ENCODE results near the gene PLIN3.
A peak's percentile ranks its signal among the peaks of the same experiment; 100 is the strongest.
"Not testable (repeated sequence)": the region's sequence is repeated elsewhere in the genome, so short reads cannot be mapped to it uniquely, and the experiment has no call there.

PLIN3 gene, protein sequence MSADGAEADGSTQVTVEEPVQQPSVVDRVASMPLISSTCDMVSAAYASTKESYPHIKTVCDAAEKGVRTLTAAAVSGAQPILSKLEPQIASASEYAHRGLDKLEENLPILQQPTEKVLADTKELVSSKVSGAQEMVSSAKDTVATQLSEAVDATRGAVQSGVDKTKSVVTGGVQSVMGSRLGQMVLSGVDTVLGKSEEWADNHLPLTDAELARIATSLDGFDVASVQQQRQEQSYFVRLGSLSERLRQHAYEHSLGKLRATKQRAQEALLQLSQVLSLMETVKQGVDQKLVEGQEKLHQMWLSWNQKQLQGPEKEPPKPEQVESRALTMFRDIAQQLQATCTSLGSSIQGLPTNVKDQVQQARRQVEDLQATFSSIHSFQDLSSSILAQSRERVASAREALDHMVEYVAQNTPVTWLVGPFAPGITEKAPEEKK

DNA sequence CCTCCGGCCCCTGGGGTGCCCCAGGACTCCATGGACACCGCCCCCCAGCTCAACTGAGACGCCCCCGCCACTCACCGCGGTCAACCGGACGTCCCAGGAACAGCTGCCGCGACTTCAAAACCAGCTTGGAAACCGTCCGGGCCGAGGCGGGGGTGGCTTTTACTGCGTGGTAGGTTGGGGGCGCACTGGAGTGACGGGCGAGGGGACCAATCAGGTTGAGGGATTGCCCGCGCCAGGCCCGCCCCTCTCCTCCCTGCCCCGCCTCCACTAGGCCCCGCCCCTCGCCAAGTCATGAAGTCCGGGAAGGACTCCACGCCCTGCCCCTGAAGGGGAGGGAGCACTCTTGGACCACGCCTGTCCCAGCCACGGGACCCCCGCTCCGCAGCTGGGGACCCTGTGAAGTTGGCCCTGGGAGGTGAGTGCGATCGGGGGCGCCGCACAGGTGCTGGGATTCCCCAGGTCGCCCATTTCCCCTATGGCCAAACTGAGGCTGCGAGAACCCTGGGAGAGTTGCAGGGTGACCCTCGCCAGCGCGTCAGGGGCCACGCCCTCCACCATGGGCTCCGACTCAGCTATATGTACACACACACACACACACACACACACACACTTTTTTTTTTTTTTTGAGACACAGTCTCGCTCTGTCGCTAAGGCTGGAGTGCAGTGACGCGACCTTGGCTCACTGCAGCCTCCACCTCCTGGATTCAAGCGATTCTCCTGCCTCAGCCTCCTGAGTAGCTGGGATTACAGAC is at the start of gene PLIN3:
Gene PLIN3 (minus strand): TSS at position 134 of the 752 bp plus-strand sequence. CDS start 6,273 bp downstream, outside the sequence.
- peak; percentile 74 to 90 (median 84) for DNase-seq

DNA sequence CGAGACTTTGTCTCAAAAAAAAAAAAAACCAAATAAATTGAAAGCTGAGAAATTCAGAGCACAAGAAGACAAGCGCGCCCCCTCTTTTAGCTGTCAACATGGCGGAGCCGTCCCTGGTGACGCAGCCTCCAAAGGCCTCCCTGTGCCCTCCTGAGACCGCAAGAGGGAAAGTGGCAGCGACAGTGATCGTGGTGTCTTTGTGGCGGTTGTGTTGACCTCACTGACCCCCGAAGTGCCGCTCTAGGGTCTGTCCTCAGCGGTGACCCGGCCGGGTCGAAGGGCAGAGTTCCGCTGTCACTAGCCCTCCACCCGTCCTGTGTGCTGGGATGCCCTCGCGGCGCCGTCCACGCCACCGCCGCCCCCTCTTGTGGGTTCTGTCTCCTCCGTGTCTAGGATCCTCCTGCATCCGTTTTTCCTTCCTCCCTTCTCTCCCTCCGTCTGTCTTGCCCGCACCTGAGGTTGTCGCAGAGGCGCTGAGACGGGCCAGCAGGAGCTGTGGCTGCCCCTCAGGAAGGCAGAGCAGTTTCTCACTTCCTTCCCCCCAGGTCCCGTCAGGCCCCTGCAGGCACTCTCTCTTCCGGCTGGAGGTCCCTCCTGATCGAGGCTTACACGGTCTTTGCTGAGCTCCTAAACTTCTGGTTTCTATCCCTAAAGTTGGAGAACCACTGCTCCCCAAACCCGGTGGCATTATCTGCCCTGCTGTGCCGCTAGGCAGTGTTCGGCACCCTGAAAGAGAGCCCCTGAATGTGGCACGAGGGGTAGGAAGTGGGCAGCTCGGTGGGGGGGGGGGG is 49.0 kb upstream of the PLIN3 start:
- peak in 2 of 4 experiments; percentile 17 to 34 for DNase-seq

DNA sequence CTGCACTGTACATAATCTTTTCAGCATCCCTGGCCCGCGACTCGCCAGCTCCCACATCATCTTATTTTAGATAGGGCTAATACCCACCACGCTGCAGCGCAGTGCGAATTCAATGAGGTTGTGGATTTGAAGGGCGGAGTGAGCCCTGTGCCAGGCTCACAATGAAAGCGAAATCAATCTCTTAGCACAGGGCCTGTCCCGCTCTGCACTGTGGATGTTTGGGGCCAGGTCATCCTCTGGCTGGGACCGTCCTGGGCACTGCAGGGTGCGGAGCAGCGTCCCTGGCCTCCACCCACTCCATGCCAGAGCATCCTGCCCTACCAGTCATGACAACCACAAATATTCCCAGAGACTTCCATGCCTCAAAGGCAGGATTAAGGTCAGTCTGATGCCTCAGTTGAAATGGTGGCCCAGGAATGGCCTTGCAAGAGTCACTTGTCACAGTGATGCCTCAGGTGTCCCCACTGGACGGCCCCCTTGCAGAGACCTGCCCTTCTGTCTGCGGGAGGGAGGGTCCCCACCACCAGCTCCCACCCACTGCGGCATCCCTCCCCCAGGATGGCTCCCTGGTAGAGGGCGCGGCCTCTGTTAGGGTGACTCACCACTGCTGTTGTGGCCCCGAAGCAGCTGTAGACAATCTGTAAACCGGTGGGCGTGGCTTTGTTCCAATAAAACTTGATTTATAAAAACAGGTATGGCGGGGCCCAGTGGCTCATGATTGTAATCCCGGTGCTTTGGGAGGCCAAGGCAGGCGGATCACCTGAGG is 47.5 kb upstream of the PLIN3 start:
- peak; percentile 33 to 77 (median 58) for DNase-seq

DNA sequence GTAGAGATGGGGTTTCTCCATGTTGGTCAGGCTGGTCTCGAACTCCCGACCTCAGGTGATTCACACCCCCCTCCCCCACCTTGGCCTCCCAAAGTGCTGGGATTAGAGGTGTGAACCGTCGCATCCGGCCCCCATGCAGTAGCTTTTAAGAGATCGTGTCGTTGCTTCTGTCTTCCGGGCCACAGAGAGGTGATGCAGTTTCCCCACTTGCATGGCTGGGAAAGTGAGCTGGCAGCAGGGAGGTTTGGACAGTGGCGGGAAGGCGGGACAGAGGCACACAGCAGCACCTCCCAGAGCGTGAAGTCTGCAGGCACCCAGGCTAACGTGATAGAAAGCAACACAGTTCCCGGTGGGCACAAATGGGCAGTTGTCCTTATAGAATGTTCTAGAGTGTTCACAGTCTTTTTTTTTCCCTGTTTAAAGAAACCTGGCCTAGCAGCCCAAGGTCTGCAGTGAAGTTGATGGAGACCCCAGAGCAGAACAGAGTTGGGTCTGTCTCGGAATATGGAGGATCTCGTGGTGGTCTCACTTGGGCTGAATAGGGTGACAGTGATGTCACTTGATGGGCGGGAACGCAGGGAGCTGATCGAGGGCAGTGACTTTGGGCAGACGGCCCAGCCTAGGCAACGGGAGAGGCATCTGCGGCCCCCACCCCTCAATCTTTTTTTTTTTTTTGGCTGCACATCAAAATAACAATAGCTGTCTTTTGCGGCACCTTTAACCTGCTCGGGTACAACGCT is 46.7 kb upstream of the PLIN3 start:
- no peak for DNase-seq

DNA sequence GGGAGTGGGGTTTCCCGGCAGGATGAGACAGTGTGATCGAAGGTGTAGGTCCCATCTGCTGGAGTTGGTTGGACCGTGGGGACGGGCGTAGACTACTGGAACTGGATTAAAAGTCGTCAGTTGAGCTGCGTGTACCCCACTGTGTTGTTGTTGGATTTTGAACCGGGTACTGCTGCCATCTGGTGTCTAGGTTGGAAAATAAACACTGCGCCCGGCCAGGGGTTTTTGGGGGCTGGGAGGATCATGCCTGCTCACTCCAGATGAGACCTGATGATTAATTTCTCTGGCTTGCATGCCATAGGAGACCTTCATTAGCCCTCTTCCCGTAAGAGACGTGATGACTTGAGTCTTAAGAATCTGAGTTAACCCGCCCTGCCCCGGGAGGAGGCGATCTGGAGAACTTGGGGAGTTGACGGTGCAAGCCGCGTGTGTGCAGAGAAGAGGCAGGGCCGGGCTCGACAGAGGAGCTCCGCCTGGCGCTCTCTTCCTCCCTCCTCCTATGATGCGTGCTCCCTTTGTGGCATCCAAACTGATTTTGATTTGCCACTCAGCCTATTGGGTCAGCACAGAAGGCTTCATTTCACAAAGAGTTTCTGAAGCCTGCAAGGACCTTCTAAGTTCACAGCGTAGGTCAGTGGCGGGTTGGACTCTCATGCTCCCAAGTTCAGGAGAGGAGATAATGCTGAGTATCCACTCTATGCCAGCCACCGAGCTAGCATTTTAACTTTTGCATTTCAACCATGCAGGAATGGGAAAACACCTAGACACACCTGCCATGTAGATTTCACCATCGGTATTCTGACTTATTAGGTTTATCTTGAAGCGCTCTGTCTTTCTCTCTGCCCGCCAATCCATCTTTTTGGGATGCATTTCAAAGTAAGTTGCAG is 44.6 kb upstream of the PLIN3 start:
- DNase-seq, result peak; percentile 34 to 45 (median 42)

DNA sequence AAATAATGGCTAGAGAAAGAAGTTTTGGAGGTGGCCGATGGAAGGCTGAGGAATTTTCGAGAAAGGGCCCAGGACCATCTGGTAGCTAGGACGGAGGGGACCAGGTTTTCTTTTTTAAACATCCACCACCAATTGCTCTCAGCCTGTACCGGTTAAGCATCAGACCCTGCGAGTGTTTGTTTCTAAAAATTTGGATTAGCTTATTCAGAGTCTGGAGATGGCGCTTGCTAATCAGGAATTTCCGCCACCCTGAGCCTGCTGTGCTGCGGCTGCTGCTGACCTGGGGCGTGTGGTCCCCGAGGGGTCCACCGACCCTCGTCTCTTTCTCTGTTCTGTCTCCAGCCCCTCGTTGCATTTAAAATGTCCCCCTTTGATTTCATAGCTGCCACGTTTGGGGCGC is 43.8 kb upstream of the PLIN3 start:
- DNase-seq, result no peak

DNA sequence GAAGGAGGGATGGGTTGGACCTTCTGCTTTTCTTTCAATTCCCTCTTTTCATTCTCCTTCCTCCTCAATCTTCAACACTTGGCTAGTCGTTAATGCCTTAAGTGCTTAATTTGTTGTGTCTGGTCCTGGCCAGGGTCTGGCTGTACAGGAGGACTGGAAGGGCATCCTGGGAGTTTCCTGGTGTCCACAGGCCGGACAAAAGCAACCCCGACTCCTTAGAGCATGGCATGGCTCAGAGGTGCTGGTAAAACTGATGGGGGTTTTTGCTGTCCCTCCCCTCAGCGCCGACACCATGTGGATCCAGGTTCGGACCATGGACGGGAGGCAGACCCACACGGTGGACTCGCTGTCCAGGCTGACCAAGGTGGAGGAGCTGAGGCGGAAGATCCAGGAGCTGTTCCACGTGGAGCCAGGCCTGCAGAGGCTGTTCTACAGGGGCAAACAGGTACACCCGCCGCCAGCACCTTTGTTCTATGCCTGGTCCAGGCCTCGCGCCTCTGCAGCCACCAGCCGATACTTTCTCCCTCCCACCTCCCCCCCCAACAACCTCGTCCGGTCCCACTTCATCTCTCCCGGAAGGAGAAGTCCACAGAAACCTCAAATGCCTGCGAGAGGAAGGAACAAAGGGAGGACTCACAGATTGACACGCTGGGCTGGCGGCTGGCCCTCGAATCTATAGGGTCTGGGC is 43.3 kb upstream of the PLIN3 start:
- DNase-seq, result no peak

DNA sequence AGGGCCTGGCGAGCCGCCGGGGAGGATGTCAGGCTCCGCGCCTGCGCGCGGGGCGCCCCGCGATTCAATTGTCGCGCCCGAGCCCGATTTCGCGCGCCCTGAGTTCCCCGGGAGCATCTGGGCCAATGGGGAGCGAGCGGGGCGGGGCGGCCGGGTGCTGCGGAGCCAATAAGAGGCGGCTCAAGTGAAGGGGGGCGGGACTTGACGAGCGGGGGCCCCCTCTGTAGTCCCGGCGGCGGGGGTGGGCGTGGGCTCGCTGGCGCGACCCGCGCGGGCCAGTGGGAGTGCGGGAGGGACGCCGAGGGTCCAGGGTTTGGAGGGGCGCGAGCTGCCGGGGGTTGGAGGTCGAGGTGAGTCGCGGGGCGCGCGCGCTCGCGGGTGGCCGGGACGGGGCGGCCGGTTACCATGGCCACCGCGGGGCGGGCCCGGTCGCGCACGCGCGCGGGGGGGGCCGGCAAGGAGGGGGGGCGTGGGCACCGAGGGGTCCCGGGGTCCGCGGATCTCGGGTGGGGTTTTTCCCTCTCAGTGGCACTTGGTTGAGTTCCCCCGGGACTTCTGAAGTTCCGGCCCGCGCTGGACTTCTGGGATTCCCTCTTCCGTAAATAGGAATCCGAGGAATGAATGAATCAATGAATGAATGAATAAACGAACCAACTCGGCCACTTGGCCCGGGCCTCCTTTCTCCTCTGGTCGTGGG is 42.6 kb upstream of the PLIN3 start:
- DNase-seq, result peak; percentile 88 to 93 (median 89)

DNA sequence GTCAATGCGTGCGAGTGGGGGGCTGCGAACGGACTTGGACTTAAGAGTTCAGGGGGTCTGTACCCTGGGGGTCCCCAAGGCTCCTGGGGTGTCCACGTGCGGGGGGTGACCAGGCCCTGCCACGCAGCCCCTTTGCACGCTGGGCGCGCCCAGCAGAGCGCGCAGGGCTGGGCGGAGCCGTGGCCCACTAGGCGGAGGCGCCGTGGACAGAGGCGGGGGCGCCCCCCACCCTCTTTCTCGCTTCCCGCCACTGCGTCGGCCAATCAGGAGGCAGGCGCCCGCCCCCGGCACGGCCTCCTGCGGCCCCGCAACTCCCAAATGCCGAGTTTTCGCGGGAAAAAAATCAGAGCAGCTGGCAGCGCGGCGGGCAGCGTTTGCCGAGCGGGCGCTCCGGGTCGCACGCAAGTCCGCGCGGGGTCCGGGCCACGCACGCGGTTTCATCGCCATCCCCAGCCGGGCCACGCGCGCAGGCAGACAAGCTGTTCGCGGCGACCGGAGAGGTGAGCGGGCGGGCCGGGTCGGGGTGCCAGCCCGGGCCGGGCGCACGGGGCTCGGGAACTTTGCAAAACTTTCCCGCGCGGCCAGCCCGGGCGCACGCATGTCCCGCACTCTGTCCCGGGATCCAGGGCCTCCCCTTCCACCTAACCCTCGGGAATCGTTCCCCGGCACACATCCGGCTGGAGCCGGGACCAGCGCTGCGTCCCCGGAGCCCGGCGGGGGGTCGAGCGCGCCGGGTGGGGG is 41.9 kb upstream of the PLIN3 start, which contains the start of gene UHRF1:
Gene UHRF1 (plus strand): TSS at position 346 of the 741 bp plus-strand sequence. CDS start 1,385 bp downstream, outside the sequence.
- no peak for DNase-seq

DNA sequence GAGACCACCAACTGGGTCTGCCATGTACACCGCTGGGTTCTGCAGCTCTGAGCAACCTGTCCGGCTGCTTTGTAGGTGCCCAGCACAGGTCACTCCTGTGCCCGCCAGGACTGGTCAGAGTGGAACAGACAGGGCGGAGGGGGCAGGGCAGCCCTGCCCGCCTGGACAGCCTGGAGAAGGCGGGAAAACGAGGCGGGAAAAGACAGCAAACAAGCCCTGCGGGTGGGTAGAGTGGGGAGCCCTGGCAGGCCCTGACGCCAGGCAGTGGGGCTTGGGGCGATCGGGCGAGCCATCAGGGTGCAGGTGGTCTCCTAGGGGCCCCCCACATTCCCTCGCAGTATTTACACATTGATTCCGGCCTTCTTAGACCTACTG is 41.3 kb upstream of the PLIN3 start:
- no peak for DNase-seq

DNA sequence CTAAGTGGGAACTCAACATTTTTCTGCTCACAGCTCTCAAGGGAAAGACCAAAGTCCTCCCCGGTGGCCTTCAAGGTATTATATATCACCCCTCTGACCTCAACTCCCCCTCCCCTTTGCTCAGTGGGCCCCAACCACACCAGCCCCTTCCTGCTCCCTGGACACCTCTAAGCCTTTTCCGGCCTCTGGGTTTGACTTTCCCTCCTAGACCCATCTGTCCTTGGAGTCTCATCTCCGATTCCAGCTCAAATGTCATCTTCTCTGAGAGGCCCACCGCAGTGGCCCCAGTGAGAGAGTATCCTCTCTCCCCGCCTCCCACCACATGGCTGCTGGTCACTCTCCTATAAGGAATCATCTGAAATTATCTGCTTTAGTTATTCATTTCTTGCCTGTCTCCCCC is 40.9 kb upstream of the PLIN3 start:
- no peak for DNase-seq

DNA sequence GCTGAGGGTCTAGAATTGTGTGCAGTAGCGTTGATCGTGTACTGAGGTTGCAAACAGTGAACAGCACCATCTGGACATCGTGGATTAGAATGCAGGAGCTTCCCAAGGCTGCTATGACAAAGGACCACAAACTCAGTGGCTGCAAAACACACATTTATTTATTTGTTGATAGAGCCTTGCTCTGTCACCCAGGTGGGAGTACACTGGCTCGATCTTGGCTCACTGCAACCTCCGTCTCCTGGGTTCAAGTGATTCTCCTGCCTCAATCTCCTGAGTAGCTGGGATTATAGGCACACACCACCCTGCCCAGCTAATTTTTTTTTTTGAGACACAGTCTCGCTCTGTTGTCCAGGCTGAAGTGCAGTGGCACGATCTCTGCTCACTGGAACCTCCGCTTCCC is 39.5 kb upstream of the PLIN3 start:
- DNase-seq, result no peak

DNA sequence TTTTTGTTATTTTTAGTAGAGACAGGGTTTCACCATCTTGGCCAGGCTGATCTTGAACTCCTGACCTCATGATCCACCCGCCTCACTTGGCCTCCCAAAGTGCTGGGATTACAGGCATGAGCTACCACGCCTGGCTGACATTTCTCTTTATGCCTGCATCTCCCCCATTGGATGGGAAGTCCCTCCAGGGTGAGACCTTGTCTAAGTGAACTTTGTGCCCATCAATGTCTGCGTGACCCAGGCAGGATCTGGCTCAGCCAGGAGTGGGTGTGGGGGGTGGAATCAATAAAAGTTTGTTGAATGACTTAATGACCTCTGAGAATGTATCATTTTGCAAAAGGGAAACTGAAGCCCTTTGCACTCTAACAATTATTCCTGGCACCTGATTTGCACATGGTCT is 37.0 kb upstream of the PLIN3 start:
- DNase-seq, result no peak

DNA sequence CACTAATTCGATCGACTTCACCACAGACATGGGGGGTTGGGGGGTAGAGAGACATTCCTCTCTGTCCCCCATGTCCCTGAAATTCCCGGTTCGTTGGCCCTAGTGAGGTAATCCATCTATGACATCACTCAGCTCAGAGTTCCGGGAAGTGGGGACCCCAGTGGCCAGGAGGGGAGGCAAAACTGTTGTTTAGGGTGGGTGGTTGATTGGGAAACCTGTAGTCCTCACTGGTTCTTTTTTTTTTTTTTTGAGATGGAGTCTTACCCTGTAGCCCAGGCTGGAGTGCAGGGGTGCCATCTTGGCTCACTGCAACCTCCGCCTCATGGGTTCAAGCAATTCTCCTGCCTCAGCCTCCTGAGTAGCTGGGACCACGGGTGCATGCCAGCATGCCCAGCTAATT is 35.3 kb upstream of the PLIN3 start, which contains the start of gene ARRDC5:
Gene ARRDC5 (minus strand): TSS at position 101 of the 400 bp plus-strand sequence. CDS start 71 bp downstream, at position 30.
- DNase-seq, result no peak

DNA sequence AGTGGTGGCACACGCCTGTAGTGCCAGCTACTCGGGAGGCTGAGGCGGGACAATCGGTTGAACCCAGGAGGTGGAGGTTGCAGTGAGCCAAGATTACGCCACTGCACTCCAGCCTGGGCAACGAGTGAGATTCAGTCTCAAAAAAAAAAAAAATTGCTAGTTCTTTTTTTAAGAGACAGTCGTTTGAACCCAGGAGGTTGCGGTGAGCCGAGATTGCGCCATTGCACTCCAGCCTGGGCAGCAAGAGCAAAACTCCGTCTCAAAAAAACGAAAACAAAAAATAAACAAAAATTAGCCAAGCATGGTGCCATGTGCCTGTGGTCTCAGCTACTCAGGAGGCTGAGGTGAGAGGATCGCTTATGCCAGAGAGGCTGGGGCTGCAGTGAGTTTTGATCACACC is 33.4 kb upstream of the PLIN3 start:
- not testable (repeated sequence) for DNase-seq

DNA sequence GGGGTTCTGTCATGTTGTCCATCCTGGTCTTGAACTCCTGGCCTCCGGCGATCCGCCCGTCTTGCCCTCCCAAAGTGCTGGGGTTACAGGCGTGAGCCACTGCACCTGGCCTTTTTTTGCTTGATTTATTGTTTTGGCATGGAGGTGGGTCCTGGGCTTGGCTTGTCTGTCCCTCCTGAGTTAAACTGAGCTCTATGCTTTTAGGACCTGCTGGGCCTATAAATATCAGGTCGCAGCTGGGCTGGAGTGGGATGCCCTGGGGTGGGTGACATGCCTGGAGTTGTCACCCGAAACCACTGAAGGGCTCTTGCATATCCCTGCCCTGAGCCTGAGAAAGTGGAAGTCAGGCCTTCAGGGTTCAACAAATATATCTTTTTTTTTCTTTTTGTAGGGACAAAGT is 29.7 kb upstream of the PLIN3 start:
- DNase-seq, result no peak

DNA sequence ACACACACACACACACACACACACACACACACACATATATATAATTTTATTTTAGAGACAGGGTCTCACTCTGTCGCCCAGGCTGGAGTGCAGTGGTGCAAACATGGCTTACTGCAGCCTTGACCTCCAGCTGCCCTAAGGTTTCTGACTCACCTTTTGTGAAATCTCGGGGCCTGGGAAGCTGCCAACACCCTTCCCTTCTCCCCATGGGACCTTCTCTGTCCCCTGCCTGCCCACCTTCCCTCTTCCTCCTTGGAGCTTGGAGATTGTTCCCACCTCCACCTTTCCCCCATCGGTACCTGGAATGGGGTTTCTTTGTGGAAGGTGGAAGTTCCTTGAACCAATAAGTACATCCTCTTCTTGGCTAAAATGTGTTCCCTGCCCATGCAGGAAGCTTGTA is 28.9 kb upstream of the PLIN3 start:
- no peak for DNase-seq

DNA sequence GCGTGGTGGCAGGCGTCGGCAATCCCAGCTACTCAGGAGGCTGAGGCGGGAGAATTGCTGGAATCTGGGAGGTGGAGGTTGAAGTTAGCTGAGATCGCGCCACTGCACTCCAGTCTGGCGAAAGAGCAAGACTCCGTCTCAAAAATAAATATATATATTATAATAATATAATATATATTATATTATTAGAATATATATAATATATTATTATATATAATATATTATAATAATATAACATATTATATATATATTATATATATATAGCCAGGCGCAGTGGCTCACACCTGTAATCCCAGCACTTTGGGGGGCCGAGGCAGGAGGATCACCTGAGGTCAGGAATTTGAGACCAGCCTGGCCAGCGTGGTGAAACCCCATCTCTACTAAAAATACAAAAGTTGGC is 25.5 kb upstream of the PLIN3 start:
- DNase-seq, result not testable (repeated sequence)
